IPS-15b (cell line): ENCODE data around the gene WNT16.

Source experiments
- H3K27me3 ChIP-seq: one replicate; pipeline ENCODE4 v1.6.1; 2013; ENCODE audit warnings: low read length; ENCODE audit not compliant: control insufficient read depth, insufficient read depth
- H3K36me3 ChIP-seq: one replicate; pipeline ENCODE4 v1.6.1; 2013; ENCODE audit warnings: low read length; ENCODE audit not compliant: control insufficient read depth, insufficient read depth
- H3K4me1 ChIP-seq: one replicate; pipeline ENCODE4 v1.6.1; 2013; ENCODE audit warnings: mild to moderate bottlenecking, low read length; ENCODE audit not compliant: control insufficient read depth, insufficient read depth
- H3K4me3 ChIP-seq: one replicate; pipeline ENCODE4 v1.5.1; 2013; ENCODE audit warnings: low read depth, low read length
- H3K9ac ChIP-seq: one replicate; pipeline ENCODE4 v1.6.1; 2013; ENCODE audit warnings: low read depth, mild to moderate bottlenecking, low read length
- H3K9me3 ChIP-seq: one replicate; pipeline ENCODE4 v1.6.1; 2013; ENCODE audit warnings: mild to moderate bottlenecking, low read length; ENCODE audit not compliant: control insufficient read depth, insufficient read depth

The WNT16 gene

GRCh38 chr7:121334875-121335648 is 6.3 kb downstream of the WNT16 start:
- no peaks in the 10 kb centered on the region for H3K9me3 ChIP-seq
- peaks cover 23% of the 10 kb centered on the region for H3K27me3 ChIP-seq
- H3K4me1 ChIP-seq: no peaks in the 10 kb centered on the region
- H3K9ac ChIP-seq: no peak overlapping the region
- H3K36me3 ChIP-seq: no peaks in the 10 kb centered on the region
- H3K4me3 ChIP-seq: no peak overlapping the region

DNA sequence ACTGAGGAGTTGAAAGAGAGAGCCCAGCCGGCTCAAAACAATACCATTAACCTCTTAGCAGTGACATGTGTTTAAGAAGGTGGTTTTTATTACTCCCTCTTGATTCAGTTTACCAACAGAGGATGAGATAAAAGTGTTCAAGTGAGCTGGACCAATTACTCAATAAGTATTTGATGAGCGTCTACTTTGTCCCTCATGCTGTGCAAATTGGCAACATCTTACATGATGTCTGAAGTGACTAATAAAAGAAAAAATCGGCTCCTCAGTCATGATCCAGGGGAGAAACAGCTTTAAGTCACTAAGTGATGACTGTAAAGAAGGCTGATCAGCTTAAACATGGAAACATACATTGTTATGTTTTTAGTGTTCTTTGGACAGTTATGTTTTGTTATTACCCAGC is 7.8 kb downstream of the WNT16 start:
- Histone ChIP-seq H3K9me3 (no peaks in the 10 kb centered on the region), H3K4me3 (no peak overlapping the region), H3K9ac (no peak overlapping the region), H3K4me1 (no peaks in the 10 kb centered on the region), H3K27me3 (peaks cover 8% of the 10 kb centered on the region), H3K36me3 (no peaks in the 10 kb centered on the region)

DNA sequence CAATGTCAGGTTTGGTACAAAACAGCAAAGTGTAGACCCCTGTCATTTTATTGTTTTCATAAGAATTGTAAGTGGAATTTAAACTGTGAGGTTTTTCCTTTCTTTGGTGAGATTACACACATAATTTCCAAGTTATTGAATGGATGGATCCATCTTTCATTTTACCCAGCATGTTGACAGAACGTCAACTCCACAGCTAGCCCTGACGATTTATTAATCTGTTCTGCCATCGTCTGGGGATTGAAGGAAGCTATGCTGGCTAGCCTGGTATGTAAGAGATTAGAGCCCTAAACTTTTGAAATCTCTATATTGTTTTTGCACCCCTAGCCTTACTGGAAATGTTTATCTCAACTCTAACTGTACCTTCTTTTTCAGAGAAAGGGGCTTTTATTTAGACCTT is 8.6 kb downstream of the WNT16 start:
- Histone ChIP-seq H3K36me3 (no peaks in the 10 kb centered on the region), H3K9ac (no peak overlapping the region), H3K9me3 (no peaks in the 10 kb centered on the region), H3K27me3 (no peaks in the 10 kb centered on the region), H3K4me1 (no peaks in the 10 kb centered on the region), H3K4me3 (no peak overlapping the region)

- no peaks in the 10 kb centered on the region for H3K36me3 ChIP-seq
- H3K9me3 ChIP-seq: no peaks in the 10 kb centered on the region
- no peak overlapping the region for H3K4me3 ChIP-seq
- no peaks in the 10 kb centered on the region for H3K4me1 ChIP-seq
- H3K27me3 ChIP-seq: no peaks in the 10 kb centered on the region
- no peak overlapping the region for H3K9ac ChIP-seq
These were observed 10.3 kb downstream of the WNT16 start for GRCh38 chr7:121339082-121339481.

DNA sequence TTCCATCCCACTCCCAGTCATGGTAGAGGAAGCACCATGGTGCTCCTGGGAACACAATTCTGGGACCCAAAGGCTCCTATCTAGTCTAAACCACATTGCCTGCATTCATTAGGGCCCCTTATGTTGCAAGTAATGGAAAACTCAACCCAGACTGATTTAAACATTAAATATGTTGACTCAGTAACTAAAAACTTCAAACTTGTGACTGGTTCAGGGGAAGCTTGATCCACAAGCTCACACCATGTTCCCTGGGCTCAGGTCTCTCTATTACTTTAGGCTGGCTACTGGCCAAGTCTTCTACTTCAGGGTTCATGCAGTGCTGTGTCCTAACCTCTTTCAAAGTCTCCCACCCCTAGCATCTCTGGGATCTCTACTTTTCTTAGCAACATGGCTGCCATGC is 13.1 kb downstream of the WNT16 start:
- Histone ChIP-seq H3K27me3 (no peaks in the 10 kb centered on the region), H3K9me3 (no peaks in the 10 kb centered on the region), H3K9ac (no peak overlapping the region), H3K4me3 (no peak overlapping the region), H3K36me3 (no peaks in the 10 kb centered on the region), H3K4me1 (no peaks in the 10 kb centered on the region)

GRCh38 chr7:121342631-121343030 is 13.8 kb downstream of the WNT16 start:
- no peaks in the 10 kb centered on the region for H3K36me3 ChIP-seq
- no peaks in the 10 kb centered on the region for H3K27me3 ChIP-seq
- no peaks in the 10 kb centered on the region for H3K4me1 ChIP-seq
- no peak overlapping the region for H3K4me3 ChIP-seq
- H3K9ac ChIP-seq: no peak overlapping the region
- no peaks in the 10 kb centered on the region for H3K9me3 ChIP-seq

- Histone ChIP-seq H3K9me3 (no peaks in the 10 kb centered on the region), H3K27me3 (no peaks in the 10 kb centered on the region), H3K4me3 (no peak overlapping the region), H3K36me3 (no peaks in the 10 kb centered on the region), H3K4me1 (no peaks in the 10 kb centered on the region), H3K9ac (no peak overlapping the region)
These were observed 14.5 kb downstream of the WNT16 start for GRCh38 chr7:121343302-121343701.

- Histone ChIP-seq H3K9ac (no peak overlapping the region), H3K27me3 (no peaks in the 10 kb centered on the region), H3K36me3 (no peaks in the 10 kb centered on the region)
These were observed 15.3 kb downstream of the WNT16 start for GRCh38 chr7:121344093-121344492.

GRCh38 chr7:121344497-121344896 is 15.7 kb downstream of the WNT16 start:
- Histone ChIP-seq H3K36me3 (no peaks in the 10 kb centered on the region), H3K27me3 (no peaks in the 10 kb centered on the region), H3K9ac (no peak overlapping the region), H3K4me3 (no peak overlapping the region), H3K9me3 (no peaks in the 10 kb centered on the region), H3K4me1 (no peaks in the 10 kb centered on the region)

More at GRCh38 chr7:121344093-121344492, 15.3 kb downstream of the WNT16 start:
- Histone ChIP-seq H3K4me3 (no peak overlapping the region), H3K9me3 (no peaks in the 10 kb centered on the region), H3K4me1 (no peaks in the 10 kb centered on the region)

DNA sequence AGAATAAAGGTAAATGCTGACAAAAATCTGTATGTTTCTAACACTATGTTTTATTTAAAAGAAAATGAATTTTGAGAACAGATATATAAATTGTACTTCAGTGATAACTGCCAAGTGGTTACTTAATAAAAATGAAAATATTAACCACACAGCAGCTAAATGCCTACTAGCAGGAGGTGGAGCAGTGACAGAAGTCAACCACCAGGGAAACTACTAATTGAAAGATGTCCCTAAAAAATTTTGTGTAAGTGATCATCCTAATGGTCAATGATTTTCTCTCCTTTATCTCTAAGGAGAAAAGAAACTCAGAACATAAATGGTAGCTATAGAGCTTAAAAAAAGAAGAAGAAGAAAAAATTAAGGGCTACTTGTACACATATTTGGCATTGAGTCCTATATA is 22.9 kb downstream of the WNT16 start:
- Histone ChIP-seq H3K4me1 (no peaks in the 10 kb centered on the region), H3K27me3 (no peaks in the 10 kb centered on the region), H3K9ac (no peak overlapping the region), H3K4me3 (no peak overlapping the region), H3K36me3 (no peaks in the 10 kb centered on the region), H3K9me3 (no peaks in the 10 kb centered on the region)

DNA sequence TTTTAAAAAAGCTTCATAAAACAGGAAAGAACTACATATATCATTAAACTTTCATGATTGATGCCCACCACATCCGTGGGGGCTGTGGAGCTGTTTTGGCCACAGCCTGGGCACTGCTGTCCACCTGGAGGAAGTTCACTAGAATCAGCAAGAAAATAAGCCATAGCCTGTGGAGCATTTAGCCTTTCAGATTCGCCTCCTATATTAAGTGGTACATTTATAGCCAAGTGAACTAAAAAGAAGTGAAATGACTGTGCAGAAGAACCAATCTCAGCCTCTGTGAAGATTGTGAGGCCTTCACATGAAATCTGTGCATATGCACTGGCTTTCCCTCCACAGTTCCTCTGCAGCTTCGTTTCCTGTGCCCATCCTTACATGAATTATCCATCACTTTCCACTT is 23.5 kb downstream of the WNT16 start:
- H3K4me3 ChIP-seq: no peak overlapping the region
- H3K9ac ChIP-seq: no peak overlapping the region
- no peaks in the 10 kb centered on the region for H3K4me1 ChIP-seq
- no peaks in the 10 kb centered on the region for H3K27me3 ChIP-seq
- H3K36me3 ChIP-seq: no peaks in the 10 kb centered on the region
- H3K9me3 ChIP-seq: no peaks in the 10 kb centered on the region

- Histone ChIP-seq H3K4me1 (no peaks in the 10 kb centered on the region), H3K9me3 (no peaks in the 10 kb centered on the region), H3K27me3 (no peaks in the 10 kb centered on the region), H3K36me3 (no peaks in the 10 kb centered on the region), H3K4me3 (no peak overlapping the region), H3K9ac (no peak overlapping the region)
These were observed 26.8 kb downstream of the WNT16 start for GRCh38 chr7:121355574-121355973.
